ENCODE measurements around the gene NBEAL1.

DNA sequence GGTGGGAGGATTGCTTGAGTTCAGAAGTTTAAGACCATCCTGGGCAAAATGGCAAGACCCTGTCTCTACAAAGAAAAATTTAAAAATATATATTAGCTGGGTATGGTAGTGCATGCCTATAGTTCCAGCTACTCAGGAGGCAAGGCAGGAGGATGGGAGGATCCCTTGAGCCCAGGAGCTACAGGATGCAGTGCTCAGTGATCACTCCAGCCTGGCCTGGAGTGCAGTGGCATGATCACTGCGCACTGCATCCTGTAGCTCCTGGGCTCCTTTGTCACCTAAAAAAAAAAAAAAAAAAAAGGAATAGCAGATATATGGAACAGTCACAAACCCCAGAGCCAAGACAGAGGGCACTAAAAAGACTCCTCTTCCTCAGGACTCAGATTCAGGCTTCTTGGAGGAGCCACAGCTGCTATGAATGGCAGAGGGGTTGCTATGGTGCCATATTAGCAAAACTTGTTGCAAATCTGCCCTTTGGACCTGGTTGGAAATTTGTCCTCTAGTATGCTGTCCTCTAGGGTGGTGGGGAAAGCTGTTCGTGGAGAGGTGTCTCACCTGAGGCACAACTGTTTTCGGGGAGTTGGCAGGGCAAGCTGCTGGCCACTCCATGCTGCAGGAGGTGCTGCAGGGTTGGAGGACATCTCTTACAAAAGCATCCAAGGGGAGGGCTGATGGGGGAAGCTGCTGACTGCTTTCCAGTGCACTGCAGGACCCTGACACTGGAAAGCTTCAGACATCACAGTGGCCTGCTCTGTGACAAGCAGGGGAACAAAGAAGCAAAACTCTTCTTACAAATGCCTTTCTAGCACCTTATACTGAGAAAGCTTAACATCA is 246.9 kb downstream of the NBEAL1 start:
- TF ChIP-seq ELF1 (IDR thresholded peaks at IDR 0.05; ENCODE audit: borderline replicate concordance, low read depth) (no peak), SIN3A (IDR thresholded peaks at IDR 0.05; ENCODE audit: low read depth) (no peak), MAX (IDR thresholded peaks at IDR 0.05) (no peak), SRF (IDR thresholded peaks at IDR 0.05; ENCODE audit: low read depth) (no peak), ZNF274 (IDR thresholded peaks at IDR 0.05; ENCODE audit: low read depth, low read length) (no peak), POLR2A (IDR thresholded peaks at IDR 0.05; ENCODE audit: borderline replicate concordance, extremely low read depth, insufficient read depth, insufficient read length) (no peak), EZH2 (IDR thresholded peaks at IDR 0.05) (no peak), EGR1 (IDR thresholded peaks at IDR 0.05; ENCODE audit: low read depth) (no peak), EZH2phosphoT487 (IDR thresholded peaks at IDR 0.05; ENCODE audit: borderline replicate concordance) (no peak)
- TF ChIP-seq, protein P1, sequence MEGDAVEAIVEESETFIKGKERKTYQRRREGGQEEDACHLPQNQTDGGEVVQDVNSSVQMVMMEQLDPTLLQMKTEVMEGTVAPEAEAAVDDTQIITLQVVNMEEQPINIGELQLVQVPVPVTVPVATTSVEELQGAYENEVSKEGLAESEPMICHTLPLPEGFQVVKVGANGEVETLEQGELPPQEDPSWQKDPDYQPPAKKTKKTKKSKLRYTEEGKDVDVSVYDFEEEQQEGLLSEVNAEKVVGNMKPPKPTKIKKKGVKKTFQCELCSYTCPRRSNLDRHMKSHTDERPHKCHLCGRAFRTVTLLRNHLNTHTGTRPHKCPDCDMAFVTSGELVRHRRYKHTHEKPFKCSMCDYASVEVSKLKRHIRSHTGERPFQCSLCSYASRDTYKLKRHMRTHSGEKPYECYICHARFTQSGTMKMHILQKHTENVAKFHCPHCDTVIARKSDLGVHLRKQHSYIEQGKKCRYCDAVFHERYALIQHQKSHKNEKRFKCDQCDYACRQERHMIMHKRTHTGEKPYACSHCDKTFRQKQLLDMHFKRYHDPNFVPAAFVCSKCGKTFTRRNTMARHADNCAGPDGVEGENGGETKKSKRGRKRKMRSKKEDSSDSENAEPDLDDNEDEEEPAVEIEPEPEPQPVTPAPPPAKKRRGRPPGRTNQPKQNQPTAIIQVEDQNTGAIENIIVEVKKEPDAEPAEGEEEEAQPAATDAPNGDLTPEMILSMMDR (IDR thresholded peaks at IDR 0.05 in 2 of 3, conservative IDR thresholded peaks at IDR 0.05 in 1 of 3; ENCODE audit: borderline replicate concordance in 1 of 3, insufficient read depth in 1 of 3, low read depth in 2 of 3, low read length in 2 of 3) = no peak
- TF ChIP-seq, protein P2, sequence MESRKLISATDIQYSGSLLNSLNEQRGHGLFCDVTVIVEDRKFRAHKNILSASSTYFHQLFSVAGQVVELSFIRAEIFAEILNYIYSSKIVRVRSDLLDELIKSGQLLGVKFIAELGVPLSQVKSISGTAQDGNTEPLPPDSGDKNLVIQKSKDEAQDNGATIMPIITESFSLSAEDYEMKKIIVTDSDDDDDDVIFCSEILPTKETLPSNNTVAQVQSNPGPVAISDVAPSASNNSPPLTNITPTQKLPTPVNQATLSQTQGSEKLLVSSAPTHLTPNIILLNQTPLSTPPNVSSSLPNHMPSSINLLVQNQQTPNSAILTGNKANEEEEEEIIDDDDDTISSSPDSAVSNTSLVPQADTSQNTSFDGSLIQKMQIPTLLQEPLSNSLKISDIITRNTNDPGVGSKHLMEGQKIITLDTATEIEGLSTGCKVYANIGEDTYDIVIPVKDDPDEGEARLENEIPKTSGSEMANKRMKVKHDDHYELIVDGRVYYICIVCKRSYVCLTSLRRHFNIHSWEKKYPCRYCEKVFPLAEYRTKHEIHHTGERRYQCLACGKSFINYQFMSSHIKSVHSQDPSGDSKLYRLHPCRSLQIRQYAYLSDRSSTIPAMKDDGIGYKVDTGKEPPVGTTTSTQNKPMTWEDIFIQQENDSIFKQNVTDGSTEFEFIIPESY (IDR thresholded peaks at IDR 0.05; ENCODE audit: extremely low read depth, insufficient replicate concordance, low read length) = no peak

All from HCT116 (cell line).